Kidney epithelial cell (primary cell): ENCODE results near the gene OR10P1. TPM values are rescaled to one million over a fixed set of nuclear protein-coding genes. Genes with fewer than 3 reads are reported as not detected.

Source experiments
- DNase-seq: peaks from one replicate; pipeline ENCODE4 v3.0.0-alpha.2; 2010; ENCODE audit warnings: low read depth
- H3K27me3 ChIP-seq: 2 replicates; pipeline ENCODE4 v1.6.0; 2011; ENCODE audit warnings: low read length; ENCODE audit not compliant: control insufficient read depth, insufficient read depth
- H3K36me3 ChIP-seq: 2 replicates; pipeline ENCODE4 v1.5.1; 2011; ENCODE audit warnings: low read length; ENCODE audit not compliant: control insufficient read depth, insufficient read depth
- H3K4me3 ChIP-seq: 2 replicates; pipeline ENCODE4 v1.5.1; 2011; ENCODE audit warnings: low read depth, mild to moderate bottlenecking, control low read depth, low read length
- total RNA-seq: library from RNA; depleted of rRNA; stranded (reverse); fragments of >200 nt; gene quantifications from 2 replicates; pipeline ENCODE4 v1.2.3, GENCODE V29; 2015
- TF ChIP-seq, protein P1 (sequence below): IDR thresholded peaks from 2 replicates; pipeline ENCODE4 v1.5.1; 2011; ENCODE audit warnings: mild to moderate bottlenecking, moderate library complexity, low read length, control low read depth, inconsistent platforms; ENCODE audit not compliant: insufficient read depth, poor library complexity, severe bottlenecking

OR10P1 gene
- total RNA-seq, 1 donor from 2014 or later = not detected

- no peak for DNase-seq
- no peaks in the 10 kb centered on the region for H3K36me3 ChIP-seq
- H3K4me3 ChIP-seq = no peak overlapping the region
- TF ChIP-seq, protein P1, sequence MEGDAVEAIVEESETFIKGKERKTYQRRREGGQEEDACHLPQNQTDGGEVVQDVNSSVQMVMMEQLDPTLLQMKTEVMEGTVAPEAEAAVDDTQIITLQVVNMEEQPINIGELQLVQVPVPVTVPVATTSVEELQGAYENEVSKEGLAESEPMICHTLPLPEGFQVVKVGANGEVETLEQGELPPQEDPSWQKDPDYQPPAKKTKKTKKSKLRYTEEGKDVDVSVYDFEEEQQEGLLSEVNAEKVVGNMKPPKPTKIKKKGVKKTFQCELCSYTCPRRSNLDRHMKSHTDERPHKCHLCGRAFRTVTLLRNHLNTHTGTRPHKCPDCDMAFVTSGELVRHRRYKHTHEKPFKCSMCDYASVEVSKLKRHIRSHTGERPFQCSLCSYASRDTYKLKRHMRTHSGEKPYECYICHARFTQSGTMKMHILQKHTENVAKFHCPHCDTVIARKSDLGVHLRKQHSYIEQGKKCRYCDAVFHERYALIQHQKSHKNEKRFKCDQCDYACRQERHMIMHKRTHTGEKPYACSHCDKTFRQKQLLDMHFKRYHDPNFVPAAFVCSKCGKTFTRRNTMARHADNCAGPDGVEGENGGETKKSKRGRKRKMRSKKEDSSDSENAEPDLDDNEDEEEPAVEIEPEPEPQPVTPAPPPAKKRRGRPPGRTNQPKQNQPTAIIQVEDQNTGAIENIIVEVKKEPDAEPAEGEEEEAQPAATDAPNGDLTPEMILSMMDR = no peak
- H3K27me3 ChIP-seq = no peaks in the 10 kb centered on the region
Measured at GRCh38 chr12:55631733-55632132, 5.0 kb upstream of the OR10P1 start.

DNA sequence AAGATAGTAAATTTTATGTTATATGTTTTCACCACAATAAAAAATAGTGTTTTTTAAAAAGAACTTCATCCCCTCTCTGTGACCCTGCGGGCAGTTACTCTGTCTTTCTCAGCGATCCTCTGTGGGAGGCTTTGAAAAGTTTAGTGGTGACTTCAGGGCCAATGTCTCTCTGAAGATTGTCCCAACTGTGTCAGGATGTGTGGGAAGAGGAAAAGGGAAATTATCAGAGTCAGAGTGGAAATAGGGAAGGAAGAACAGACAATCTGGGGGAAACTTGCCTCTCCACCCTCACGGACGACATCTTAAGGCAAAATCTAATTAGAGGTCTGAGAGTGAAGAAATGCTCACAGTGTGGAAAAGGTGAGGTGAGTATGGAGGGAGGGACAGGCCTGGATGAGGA is 3.5 kb upstream of the OR10P1 start:
- Histone ChIP-seq H3K36me3 (no peaks in the 10 kb centered on the region), H3K4me3 (no peak overlapping the region), H3K27me3 (peaks cover 2% of the 10 kb centered on the region)
- DNase-seq = no peak
- TF ChIP-seq, protein P1 = no peak

DNA sequence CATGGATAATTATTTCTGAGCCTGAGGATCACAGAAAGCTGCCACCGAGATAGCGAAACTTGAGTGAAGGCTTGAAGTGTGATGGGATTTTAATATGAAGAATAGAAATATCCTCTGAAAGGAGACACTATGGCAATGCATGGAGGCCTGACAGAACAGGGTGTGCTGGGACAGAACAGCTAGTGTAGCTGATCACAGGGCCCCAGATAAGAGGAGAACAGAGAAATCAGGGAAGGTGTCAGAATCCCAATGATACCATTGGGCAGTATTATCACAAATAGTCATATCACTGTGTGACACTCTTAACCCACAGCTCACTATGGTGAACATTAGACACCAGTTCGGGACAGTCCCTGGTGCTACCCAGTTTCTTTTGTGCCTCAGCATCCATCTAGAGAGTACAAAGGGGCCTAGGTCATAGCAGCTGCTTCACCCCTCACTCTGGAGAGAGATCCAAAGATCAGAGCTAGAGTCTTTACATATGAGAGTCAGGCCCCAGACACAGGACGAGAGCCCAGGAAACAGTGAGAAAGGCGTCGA is 506 bp upstream of the OR10P1 start:
- no peak overlapping the region for H3K4me3 ChIP-seq
- H3K27me3 ChIP-seq = peaks cover 2% of the 10 kb centered on the region
- DNase-seq = no peak
- TF ChIP-seq, protein P1 = no peak
- no peaks in the 10 kb centered on the region for H3K36me3 ChIP-seq

DNA sequence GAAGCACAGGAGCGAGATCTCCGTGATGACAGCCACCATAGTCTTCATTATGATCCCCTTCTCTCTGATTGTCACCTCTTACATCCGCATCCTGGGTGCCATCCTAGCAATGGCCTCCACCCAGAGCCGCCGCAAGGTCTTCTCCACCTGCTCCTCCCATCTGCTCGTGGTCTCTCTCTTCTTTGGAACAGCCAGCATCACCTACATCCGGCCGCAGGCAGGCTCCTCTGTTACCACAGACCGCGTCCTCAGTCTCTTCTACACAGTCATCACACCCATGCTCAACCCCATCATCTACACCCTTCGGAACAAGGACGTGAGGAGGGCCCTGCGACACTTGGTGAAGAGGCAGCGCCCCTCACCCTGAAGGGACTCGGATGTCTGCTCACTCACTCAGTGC is 775 bp downstream of the OR10P1 start:
- TF ChIP-seq, protein P1 = no peak
- H3K36me3 ChIP-seq = no peaks in the 10 kb centered on the region
- no peak overlapping the region for H3K4me3 ChIP-seq
- no peak for DNase-seq
- H3K27me3 ChIP-seq = peaks cover 4% of the 10 kb centered on the region

DNA sequence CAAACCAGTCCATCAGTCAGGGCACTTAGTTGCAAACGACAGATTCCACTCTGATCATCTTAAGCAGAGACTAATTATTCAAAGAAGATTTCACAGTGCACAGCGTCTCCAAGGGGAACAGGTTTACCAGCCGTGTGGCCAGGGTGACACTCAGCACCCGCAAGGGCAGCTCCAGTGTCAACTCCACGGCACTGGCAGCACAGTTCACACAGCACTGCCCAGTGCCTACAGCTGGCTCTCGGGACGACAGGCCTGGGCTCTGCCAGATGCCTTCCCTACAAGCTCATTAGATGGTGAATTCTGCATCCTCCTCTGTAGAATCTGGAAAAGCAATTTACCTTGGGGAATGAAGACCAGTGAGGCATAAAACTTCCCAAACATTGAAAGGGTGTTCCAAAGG is 4.9 kb downstream of the OR10P1 start:
- Histone ChIP-seq H3K4me3 (no peak overlapping the region), H3K36me3 (no peaks in the 10 kb centered on the region), H3K27me3 (peaks cover 6% of the 10 kb centered on the region)
- TF ChIP-seq, protein P1 = no peak
- DNase-seq = no peak

DNA sequence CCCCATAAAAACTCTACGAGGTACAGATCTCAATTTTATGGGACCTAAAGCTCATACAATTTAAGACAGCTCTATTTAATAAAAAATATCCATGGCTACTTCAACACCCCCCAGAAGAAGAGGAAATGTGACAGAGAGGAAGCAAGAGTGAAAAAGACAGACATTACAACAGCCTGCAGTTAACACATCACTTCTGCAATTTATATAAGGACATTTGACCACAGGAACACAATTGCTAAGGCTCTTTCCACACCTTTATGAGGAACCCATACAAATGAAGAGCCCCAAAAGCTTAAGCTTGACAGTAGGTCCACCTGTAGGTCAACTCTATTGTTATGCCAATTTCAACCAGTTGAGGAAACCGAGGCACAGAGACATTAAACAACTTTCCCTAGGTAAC is 5.6 kb downstream of the OR10P1 start:
- no peak for DNase-seq
- Histone ChIP-seq H3K27me3 (peaks cover 4% of the 10 kb centered on the region), H3K36me3 (no peaks in the 10 kb centered on the region), H3K4me3 (no peak overlapping the region)
- TF ChIP-seq, protein P1 = no peak
